Measurements from ENCODE around the gene VPS37B.

Gene VPS37B

GRCh38 chr12:122851820-122852219 lies 44.1 kb downstream of the VPS37B start:
- no peak for DNase-seq

GRCh38 chr12:122850695-122851350 lies 45.1 kb downstream of the VPS37B start:
- DNase-seq = no peak

DNA sequence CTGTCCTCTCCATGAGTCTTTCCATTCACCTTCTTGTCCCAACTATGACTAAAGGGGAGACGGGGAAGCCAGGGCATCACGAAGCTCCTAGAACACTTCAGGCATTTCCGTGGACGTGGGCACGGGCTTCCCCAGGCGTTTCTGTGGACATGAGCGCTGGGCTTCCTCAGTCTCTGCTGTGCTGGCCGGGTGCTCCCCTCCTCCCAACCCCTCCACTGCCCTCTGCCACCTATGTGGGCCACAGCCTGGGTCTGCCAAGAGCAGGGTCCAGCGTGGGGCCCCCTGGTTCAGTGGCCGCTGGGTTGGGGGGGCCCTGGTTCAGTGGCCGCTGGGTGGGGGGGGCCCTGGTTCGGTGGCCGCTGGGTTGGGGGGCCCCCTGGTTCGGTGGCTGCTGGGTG lies 45.9 kb downstream of the VPS37B start:
- no peak for DNase-seq

- DNase-seq = no peak
Measured at GRCh38 chr12:122849352-122850047, 46.4 kb downstream of the VPS37B start.

- no peak for DNase-seq
Measured at GRCh38 chr12:122848471-122849351, 47.2 kb downstream of the VPS37B start.

GRCh38 chr12:122847921-122848421 lies 48.0 kb downstream of the VPS37B start:
- no peak for DNase-seq

- no peak for DNase-seq
Measured at GRCh38 chr12:122847516-122847836, 48.4 kb downstream of the VPS37B start.

- DNase-seq = no peak
Measured at GRCh38 chr12:122846622-122847515, 49.1 kb downstream of the VPS37B start.

- DNase-seq = no peak
Measured at GRCh38 chr12:122845865-122846621, 49.9 kb downstream of the VPS37B start.

- no peak for DNase-seq
Measured at GRCh38 chr12:122845041-122845864, 50.7 kb downstream of the VPS37B start.

DNA sequence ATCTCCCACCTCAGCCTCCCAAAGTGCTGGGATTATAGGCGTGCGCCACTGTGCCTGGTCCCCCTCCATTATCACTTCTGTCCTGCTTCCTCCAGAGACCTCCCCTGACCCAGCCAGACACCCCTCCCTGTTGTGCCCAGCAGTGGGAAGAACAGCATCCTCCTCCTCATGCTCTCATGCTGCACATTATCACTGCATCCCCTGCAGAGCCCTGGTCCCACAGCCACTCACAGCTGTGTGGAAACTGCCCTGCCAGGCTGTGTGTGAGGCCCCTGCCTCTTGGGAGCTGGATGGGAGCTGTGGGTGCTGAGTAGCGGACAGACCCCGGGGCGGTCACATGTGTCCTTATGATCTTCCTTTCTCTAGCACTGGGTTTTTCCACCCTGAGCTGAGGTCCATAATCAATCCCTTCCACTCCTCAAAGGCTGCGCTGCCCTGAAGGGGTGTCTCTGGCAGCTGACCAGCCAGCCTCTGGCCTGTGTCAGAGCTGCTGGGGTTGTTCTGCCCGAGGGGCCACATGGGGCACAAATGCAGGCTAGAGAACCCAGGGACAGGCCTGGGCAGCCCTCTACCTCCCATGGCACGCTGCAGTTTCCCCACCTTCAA lies 51.5 kb downstream of the VPS37B start:
- DNase-seq = no peak

GRCh38 chr12:122843455-122843854 lies 52.5 kb downstream of the VPS37B start:
- no peak for DNase-seq

GRCh38 chr12:122842505-122843405 lies 53.2 kb downstream of the VPS37B start:
- DNase-seq = no peak

DNA sequence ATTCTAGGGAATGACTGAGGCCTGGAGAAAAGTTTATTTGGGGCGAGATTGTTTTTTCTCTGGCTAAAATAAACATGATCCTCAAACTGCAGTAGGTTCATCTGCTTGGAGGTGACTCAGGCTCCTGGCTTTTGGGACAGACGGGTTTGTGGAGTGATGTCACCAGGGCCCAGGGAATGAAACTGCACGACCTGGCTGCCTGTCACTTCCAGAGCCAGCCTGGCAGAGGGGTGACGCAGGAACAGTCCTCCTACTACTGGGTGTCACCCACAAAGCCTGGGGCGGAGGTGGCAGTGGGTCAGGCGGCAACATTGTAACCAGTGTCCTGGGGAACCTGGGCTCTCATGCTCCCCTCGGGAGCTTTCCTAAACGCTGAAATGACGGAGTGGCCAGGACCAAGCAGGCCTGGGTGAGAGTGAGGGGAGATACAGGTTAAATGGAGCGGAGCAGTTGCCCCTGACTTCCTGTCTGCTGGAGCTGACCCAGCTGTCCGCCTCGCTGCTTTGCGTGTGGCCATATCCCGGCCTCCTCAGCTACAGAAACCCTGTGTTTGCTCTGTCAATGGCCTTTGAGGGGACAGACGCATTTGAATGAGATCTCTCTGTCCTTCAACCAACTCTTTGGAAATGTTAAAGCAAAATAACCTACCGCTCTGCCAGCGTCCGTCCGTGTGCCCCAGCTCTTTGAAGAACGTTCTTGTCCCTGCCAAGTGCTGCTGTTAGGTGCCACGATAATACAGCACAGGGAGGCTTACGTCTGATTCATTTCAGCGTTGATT lies 54.2 kb downstream of the VPS37B start:
- DNase-seq = no peak

- no peak for DNase-seq
Measured at GRCh38 chr12:122840580-122841513, 55.1 kb downstream of the VPS37B start.

- no peak for DNase-seq
Measured at GRCh38 chr12:122839907-122840554, 55.9 kb downstream of the VPS37B start.

DNA sequence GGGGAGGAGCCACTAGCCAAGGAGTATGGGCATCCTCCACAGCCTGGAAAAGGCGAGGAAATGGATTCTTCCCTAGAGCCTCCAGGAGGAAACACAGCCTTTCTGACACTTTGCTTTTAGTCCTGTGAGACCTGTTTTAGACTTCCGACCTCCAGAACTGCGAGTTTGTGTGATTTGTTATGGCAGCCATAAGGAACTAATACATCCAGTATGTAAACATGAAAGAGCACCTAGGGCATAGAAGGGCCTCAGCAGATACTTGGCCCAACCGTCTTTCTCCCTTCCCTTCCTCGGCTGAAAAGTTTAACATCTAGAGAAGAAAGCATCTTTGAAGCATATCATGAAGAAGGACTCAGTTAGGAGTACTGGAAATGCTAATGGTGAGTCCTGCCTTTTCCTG lies 57.1 kb downstream of the VPS37B start:
- DNase-seq = no peak
